GM20000 (cell line): ENCODE results near the gene PDGFRB.

Experiments
- DNase-seq: peaks from one replicate; pipeline ENCODE4 v3.0.0; 2012; ENCODE audit warnings: low spot score
- CTCF ChIP-seq: IDR thresholded peaks from 2 replicates; pipeline ENCODE4 v1.5.1; 2012; ENCODE audit warnings: mild to moderate bottlenecking, control low read depth; ENCODE audit errors: extremely low read depth, missing control alignments

PDGFRB gene

GRCh38 chr5:150186897-150187296, 31.3 kb upstream of the PDGFRB start:
- TF ChIP-seq CTCF, result no peak

GRCh38 chr5:150186137-150186536, 30.5 kb upstream of the PDGFRB start:
- TF ChIP-seq CTCF, result no peak
- DNase-seq, result no peak

More at GRCh38 chr5:150186897-150187296, 31.3 kb upstream of the PDGFRB start:
- no peak for DNase-seq

- DNase-seq, result no peak
- TF ChIP-seq CTCF, result no peak
Observed at GRCh38 chr5:150184990-150185912, 29.6 kb upstream of the PDGFRB start.

GRCh38 chr5:150184006-150184405, 28.4 kb upstream of the PDGFRB start:
- no peak for DNase-seq
- no peak for TF ChIP-seq CTCF

GRCh38 chr5:150183436-150183835, 27.8 kb upstream of the PDGFRB start:
- TF ChIP-seq CTCF, result no peak
- DNase-seq, result no peak

- TF ChIP-seq CTCF, result no peak
- DNase-seq, result no peak
Observed at GRCh38 chr5:150182774-150183173, 27.1 kb upstream of the PDGFRB start.

- no peak for DNase-seq
- TF ChIP-seq CTCF, result no peak
Observed at GRCh38 chr5:150181766-150182545, 26.3 kb upstream of the PDGFRB start.
